Cardiac fibroblast (primary cell): ENCODE measurements around the gene CEACAM5.
A peak's percentile ranks its signal among the peaks of the same experiment; 100 is the strongest.
"Not testable (repeated sequence)": the region's sequence is repeated elsewhere in the genome, so short reads cannot be mapped to it uniquely, and the experiment has no call there.

Experiments used
- DNase-seq, 2 donors: peaks; one replicate each; pipeline versions ENCODE4 v3.0.0 to v3.0.0-alpha.2; 2010; ENCODE audit warnings: low read depth in 2 of 2
- H3K4me3 ChIP-seq, 2 donors: replicated peaks in 1 of 2; 1 replicate in 1 of 2; 2 replicates in 1 of 2; pipeline ENCODE4 v1.5.1; 2011; ENCODE audit warnings: low read depth in 2 of 2, low read length in 2 of 2, mild to moderate bottlenecking in 2 of 2, moderate library complexity in 1 of 2
- TF ChIP-seq, protein P1 (sequence below): IDR thresholded peaks from one replicate; pipeline ENCODE4 v1.5.1; 2011; ENCODE audit warnings: low read depth, mild to moderate bottlenecking, low read length, inconsistent platforms

CEACAM5 gene

DNA sequence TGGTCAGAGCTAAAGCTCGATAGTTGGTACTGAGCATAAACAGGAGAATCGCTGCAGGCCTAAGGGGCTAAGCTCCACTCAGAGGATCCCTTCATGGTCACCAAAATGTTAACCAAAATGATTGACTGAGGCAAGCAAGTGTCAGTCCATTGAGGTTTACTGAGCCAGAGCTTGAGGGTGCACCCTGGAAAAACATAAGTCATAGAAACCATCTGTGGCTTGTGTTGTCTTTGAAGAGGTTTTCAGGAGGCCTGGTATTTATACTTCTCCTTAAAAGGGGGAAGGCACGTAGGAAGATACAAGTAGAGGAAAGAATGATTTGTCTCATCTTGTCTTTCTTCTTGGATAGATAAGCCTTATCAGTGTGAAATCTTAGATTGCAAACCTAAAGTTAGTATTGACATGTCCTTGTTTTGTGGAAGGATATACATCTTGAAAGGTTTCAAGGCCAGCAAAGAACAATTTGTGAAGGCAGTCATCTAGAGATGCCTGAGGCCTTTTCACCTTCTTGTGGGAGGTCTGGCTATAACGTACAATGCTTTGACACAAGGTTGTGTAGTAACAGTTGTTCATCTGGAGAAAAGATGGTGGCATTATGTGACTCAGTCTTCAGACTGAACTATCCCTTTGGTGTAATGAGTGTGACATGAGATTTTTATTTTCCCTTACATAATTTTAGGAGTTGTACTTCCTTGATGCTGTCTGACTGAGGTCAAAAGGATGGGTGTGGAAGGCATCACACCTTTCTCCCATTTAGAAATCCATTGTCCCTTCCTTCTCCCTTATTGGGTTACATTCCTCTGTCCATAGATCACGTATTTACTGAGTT is 32.2 kb downstream of the CEACAM5 start:
- TF ChIP-seq, protein P1, sequence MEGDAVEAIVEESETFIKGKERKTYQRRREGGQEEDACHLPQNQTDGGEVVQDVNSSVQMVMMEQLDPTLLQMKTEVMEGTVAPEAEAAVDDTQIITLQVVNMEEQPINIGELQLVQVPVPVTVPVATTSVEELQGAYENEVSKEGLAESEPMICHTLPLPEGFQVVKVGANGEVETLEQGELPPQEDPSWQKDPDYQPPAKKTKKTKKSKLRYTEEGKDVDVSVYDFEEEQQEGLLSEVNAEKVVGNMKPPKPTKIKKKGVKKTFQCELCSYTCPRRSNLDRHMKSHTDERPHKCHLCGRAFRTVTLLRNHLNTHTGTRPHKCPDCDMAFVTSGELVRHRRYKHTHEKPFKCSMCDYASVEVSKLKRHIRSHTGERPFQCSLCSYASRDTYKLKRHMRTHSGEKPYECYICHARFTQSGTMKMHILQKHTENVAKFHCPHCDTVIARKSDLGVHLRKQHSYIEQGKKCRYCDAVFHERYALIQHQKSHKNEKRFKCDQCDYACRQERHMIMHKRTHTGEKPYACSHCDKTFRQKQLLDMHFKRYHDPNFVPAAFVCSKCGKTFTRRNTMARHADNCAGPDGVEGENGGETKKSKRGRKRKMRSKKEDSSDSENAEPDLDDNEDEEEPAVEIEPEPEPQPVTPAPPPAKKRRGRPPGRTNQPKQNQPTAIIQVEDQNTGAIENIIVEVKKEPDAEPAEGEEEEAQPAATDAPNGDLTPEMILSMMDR: no peak
- no peak for DNase-seq
- H3K4me3 ChIP-seq: no peak overlapping the region

DNA sequence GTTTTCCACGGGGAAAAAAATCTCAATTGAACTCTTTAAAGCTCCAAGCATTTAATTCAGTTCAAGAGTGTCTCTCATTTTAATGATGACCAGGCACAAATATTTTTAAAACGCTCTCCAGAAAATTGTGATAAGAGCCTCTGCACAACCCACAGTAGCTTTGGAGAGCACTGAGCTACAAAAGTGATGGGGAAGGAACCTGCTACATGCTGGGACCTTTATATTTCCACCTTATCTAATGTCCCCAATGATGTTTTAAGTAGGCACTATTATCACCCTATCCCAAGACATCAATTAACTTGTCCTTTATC is 32.8 kb downstream of the CEACAM5 start:
- TF ChIP-seq, protein P1: no peak
- H3K4me3 ChIP-seq: no peak overlapping the region
- DNase-seq: no peak

DNA sequence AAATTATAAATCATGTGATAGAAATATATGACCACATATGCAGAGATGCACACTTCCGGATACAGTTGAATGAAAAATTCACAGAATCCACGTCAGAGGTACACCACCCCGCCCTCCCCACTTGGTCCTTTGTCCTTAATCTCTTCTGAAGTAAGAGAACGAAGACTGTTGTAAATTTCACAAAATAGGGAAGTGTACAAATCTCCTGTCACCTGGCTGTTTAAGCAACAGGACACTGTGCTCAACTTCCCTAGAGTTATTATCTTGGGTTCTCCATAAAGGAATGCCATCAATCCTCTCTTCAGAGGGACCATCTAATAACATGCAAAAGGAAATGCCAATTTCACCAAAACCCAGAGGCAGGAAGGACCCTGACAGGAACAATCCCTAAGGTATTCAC is 36.4 kb downstream of the CEACAM5 start:
- H3K4me3 ChIP-seq: no peak overlapping the region
- DNase-seq: no peak
- TF ChIP-seq, protein P1: no peak

DNA sequence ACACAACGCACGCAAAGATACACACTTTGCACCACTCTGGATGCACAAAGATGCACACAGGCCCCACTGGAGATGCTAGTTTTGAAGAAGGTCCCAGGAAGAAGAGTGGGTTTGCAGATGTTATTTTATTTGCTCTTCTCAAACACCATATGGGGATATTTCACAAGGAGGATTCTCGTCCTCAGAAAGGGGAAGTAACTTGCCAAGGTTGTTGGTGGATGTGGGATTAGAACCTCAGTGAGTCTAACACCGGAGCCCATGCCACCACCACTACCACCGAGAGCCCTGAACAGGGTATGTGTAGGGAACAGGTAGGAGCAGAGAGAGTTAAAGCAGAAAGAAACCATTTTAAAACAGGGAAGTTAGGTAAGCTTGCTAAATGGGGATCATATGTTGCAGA is 37.3 kb downstream of the CEACAM5 start:
- DNase-seq: no peak
- TF ChIP-seq, protein P1: no peak
- no peak overlapping the region for H3K4me3 ChIP-seq

DNA sequence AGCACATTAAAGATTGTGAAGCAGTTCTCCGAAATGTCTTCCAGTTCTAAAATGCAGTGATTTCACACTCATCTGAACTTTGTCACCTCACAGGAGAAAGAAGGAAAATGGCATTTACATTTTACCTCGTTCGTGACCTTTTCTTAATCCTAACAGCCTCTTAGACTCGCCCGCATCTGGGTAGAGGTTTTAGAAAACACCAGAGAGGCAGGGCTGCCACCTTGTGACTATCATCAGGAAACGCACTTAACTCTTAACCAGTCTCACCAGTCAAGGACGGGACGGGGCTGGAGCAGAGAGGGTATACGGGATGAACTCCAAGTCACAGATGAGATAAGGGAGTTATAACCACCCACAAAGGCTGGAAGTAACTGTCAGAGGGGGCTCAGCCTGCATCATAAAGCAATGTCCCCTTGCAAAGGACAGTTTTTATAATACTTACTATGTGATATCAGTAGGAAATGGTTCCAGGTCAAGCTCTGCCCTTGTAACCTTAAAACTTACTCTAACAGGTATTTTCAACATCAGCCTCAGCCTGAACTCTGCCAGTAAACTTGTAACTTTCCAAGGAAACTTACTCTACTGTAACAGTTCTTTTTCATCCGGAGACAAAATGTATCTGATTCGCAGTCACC is 38.3 kb downstream of the CEACAM5 start:
- TF ChIP-seq, protein P1: peak; percentile 61
- DNase-seq: peak; percentile 59 to 71
- H3K4me3 ChIP-seq: no peak overlapping the region

DNA sequence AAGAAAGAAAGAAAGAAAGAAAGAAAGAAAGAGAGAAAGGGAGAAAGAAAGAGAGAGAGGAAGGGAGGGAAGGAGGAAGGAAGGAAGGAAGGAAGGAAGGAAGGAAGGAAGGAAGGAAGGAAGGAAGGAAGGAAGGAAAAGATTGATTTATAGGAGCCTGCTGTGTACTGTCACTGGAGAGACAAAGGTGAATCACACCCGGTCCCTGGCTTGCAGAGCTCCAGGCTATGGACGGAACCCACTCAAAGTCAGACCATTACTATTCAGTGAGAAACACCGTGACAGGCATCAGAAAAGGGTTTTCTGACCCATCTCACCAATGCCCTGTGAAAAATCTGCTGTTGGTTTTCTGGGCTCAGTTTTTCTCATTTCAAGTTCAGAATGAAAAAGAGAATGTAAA is 39.6 kb downstream of the CEACAM5 start:
- H3K4me3 ChIP-seq: no peak overlapping the region

DNA sequence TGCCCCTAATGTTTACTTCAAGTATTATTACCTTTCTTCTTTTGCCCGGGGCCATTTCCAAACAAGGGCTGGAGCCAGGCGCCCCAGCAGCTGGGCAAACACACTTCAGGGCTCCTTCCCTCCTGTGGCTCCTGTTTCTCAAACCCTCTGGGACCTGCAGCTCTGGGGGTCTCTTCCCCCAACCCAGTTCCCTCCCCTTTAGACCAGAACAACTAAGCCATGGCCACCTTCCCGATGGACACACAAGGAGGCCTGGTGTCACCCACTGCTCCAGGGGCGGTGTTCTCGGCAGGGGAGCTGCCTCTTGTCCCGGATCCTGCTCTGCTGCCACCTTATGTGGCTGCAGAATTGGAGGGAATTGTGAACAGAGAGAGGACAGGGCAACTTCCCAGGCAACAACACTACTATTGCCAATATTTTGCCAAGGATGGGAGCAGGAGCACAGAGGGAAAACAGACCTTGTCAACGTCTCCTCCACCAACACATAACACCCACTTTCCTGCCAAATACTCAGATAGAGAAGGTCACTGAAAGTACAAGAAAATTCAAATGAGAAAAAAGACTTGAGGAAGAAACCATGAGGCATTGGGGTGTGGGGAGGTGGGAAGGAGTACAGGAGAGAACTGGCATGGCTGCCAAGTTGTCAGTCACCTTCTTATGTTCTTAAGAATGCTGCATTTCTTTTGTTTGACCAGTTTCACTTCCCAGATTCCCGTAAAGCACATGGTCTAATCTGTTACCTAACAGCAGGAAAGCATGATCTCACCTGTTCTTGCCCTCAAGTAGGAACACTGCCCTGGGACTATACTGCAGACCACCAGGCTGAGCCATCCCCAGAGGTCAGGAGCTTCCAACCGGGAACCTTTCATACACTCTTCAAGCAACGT is 42.1 kb downstream of the CEACAM5 start:
- H3K4me3 ChIP-seq: not testable (repeated sequence)
- peak in 1 of 2 donors; percentile 4 for DNase-seq

More for the DNA sequence above, 39.6 kb downstream of the CEACAM5 start:
- TF ChIP-seq, protein P1: no peak
- DNase-seq: no peak
